WTC11 (cell line): ENCODE results near the gene RNU1-2. TPM values are rescaled to one million over a fixed set of nuclear protein-coding genes. Genes with fewer than 3 reads are reported as not detected.
"Not testable (repeated sequence)": the region's sequence is repeated elsewhere in the genome, so short reads cannot be mapped to it uniquely, and the experiment has no call there.

Source experiments
- ATAC-seq: fragments of 200-7000 bp; cut with Tn5 transposase; 2 replicates; pipeline ENCODE4 v1.10.0; 2021; ENCODE audit warnings: mild to moderate bottlenecking, moderate library complexity
- CTCF ChIA-PET: fragments of 300-600 bp; sonication (Branson Sonifier 250); formaldehyde crosslinking; loops from one replicate; lab custom pipeline; 2021; ENCODE audit warnings: antibody characterized with exemption; lab: Charles Lee
- POLR2A ChIA-PET: fragments of 350-600 bp; sonication (Branson Sonifier 250); formaldehyde crosslinking; loops from one replicate; lab custom pipeline; 2021; ENCODE audit warnings: antibody characterized with exemption; lab: Charles Lee
- DNase-seq: peaks from one replicate; pipeline ENCODE4 v3.0.0; 2021; ENCODE audit warnings: low spot score
- H3K27ac Mint-ChIP-seq: 2 replicates; pipeline ENCODE4 v1.8.0; 2021; ENCODE audit warnings: mixed read lengths
- H3K27me3 Mint-ChIP-seq: 2 replicates; pipeline ENCODE4 v1.8.0; 2021; ENCODE audit warnings: low read depth, mild to moderate bottlenecking, moderate library complexity, mixed read lengths
- H3K36me3 Mint-ChIP-seq: 2 replicates; pipeline ENCODE4 v1.8.0; 2021; ENCODE audit warnings: mixed read lengths
- H3K4me1 Mint-ChIP-seq: 2 replicates; pipeline ENCODE4 v1.8.0; 2022; ENCODE audit warnings: mixed read lengths
- H3K4me3 Mint-ChIP-seq: 2 replicates; pipeline ENCODE4 v1.8.0; 2021; ENCODE audit warnings: mild to moderate bottlenecking, moderate library complexity, mixed read lengths
- H3K9me3 Mint-ChIP-seq: 2 replicates; pipeline ENCODE4 v1.8.0; 2021; ENCODE audit warnings: mixed read lengths
- CREB1 ChIP-seq: sonication (generic); formaldehyde crosslinking; IDR thresholded peaks from 2 replicates; pipeline ENCODE4 v1.8.0; 2023; ENCODE audit warnings: mild to moderate bottlenecking, missing genetic modification reagents
- E2F4 ChIP-seq: sonication (generic); formaldehyde crosslinking; IDR thresholded peaks from 2 replicates; pipeline ENCODE4 v1.8.1; 2022; ENCODE audit warnings: low read depth, mild to moderate bottlenecking, moderate library complexity, missing genetic modification reagents, borderline replicate concordance
- MYBL2 ChIP-seq: sonication (generic); formaldehyde crosslinking; IDR thresholded peaks from 2 replicates; pipeline ENCODE4 v1.8.1; 2023; ENCODE audit warnings: mild to moderate bottlenecking, moderate library complexity, missing genetic modification reagents
- NR3C1 ChIP-seq: sonication (generic); formaldehyde crosslinking; conservative IDR thresholded peaks from 2 replicates; pipeline ENCODE4 v1.8.1; 2023; ENCODE audit warnings: low read depth, mild to moderate bottlenecking, missing genetic modification reagents
- PRRX2 ChIP-seq: fragments of 250-450 bp; sonication (Bioruptor Pico); IDR thresholded peaks from 2 replicates; pipeline ENCODE4 v1.8.0; 2021; ENCODE audit warnings: mild to moderate bottlenecking
- SP1 ChIP-seq: sonication (generic); formaldehyde crosslinking; conservative IDR thresholded peaks from 2 replicates; pipeline ENCODE4 v1.8.1; 2022; ENCODE audit warnings: missing genetic modification reagents
- ZNF281 ChIP-seq: sonication (generic); formaldehyde crosslinking; IDR thresholded peaks from 2 replicates; pipeline ENCODE4 v1.8.0; 2023; ENCODE audit warnings: mild to moderate bottlenecking, missing genetic modification reagents
- ZNF317 ChIP-seq: sonication (generic); formaldehyde crosslinking; IDR thresholded peaks from 2 replicates; pipeline ENCODE4 v1.8.1; 2023; ENCODE audit warnings: low read depth, mild to moderate bottlenecking, moderate library complexity, missing genetic modification reagents, borderline replicate concordance
- ZSCAN18 ChIP-seq: fragments of 250-450 bp; sonication (Bioruptor Pico); IDR thresholded peaks from 2 replicates; pipeline ENCODE4 v2.1.2; 2022; ENCODE audit warnings: mild to moderate bottlenecking, moderate library complexity
- total RNA-seq: library from RNA; stranded (reverse); gene quantifications from 3 replicates; pipeline ENCODE4 v1.2.3, GENCODE V29; 2021
- TF ChIP-seq, protein P1 (sequence below): fragments of 250-450 bp; sonication (Bioruptor Pico); IDR thresholded peaks from 2 replicates; pipeline ENCODE4 v1.9.0; 2021; ENCODE audit warnings: moderate library complexity, mild to moderate bottlenecking, inconsistent platforms, borderline replicate concordance
- TF ChIP-seq, protein P2 (sequence below): sonication (generic); formaldehyde crosslinking; IDR thresholded peaks from 2 replicates; pipeline ENCODE4 v1.8.1; 2022; ENCODE audit warnings: missing genetic modification reagents, borderline replicate concordance

Gene RNU1-2
- total RNA-seq, 1 experiment from 2014 or later, result 1,197 TPM

DNA sequence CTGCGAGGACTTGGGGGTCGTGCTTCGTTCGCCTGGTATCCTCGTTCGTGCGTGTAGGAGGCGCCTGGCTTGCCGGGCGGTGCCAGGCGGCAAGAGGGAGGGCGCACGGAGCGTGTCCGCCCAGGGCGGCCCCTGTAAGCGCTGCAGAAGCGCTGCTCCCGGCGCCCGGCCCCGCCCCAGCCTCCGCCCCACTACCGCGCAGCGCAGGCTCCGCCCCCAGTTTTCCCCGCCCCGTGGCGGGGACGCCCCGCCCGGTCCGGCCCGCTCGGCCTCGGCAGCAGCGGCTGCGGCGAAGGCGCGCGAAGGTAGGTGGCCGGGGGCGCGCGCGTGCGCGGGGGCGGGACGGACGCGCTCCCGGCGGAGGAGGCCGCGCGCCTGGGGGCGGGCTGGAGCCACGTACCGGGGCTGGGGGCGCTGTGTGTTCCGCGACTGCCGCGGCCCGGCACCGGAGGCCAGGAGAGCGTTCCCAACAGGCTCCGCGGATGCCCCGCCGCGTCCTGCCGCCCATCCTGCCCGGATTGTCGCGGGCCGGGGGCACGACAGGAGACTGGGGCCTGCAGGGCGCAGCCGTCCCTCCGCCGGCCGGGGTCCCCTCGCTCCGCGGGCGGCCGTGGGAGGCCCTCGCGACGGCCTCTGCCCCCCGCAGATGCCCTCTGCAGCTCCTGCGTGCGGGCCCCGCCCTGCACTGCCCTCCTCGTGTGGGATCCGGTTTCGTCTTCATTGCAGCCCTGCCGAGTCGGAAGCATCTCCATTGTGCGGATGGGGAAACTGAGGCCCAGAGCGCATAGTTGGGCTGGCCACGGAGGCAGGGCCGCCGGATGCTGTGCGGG, 18.3 kb downstream of the RNU1-2 start (continued):
- TF ChIP-seq ZSCAN18, result no peak
- TF ChIP-seq ZNF317, result no peak
- 0 out of 2 replicates have a peak, but pooled peaks have one; percentile 21 for TF ChIP-seq SP1 (CRISPR knock-in tag)
- TF ChIP-seq MYBL2 (CRISPR knock-in tag), result 0 out of 2 replicates have a peak, but pooled peaks have one; percentile 22
- TF ChIP-seq, protein P1, sequence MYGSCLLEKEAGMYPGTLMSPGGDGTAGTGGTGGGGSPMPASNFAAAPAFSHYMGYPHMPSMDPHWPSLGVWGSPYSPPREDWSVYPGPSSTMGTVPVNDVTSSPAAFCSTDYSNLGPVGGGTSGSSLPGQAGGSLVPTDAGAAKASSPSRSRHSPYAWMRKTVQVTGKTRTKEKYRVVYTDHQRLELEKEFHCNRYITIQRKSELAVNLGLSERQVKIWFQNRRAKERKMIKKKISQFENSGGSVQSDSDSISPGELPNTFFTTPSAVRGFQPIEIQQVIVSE (CRISPR knock-in tag), result no peak
- TF ChIP-seq, all 79 proteins: peak for 8

DNA sequence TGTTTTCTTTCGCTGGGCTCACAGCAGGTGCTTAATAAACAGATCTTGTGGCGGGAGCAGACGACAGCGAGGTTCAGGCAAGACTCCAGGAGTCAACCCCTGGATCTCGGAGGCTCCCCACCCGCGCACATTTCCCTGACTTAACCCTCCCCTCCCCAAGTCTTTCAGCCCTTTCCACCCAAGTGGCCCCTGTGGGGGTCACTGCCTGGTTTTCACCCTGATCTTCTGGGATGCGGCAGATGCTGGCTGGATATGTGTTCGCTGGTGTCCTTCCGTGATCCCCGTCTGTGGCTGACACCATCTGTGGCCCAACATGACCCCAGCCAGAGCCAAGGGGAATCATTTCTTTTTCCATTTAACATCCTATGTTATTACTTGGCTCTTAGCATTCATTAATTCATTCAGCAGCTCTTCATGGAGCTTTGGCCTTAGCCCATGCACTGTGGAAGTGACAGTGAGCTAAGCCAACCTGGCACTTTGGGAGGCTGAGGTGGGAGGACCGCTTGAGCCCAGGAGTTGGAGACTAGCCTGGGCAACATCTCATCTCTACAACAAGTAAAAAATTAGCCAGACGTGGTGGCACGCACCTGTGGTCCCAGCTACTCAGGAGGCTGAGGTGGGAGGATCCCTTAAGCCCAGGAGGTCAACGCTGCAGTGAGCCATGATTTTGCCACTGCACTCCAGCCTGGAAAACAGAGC, 19.3 kb downstream of the RNU1-2 start:
- Mint-ChIP-seq H3K27ac (peak overlapping the region; percentile 73), H3K4me1 (peaks cover 11% of the 10 kb centered on the region), H3K4me3 (peak overlapping the region; percentile 72)
- H3K27me3 Mint-ChIP-seq, ATAC-seq, H3K9me3 Mint-ChIP-seq, DNase-seq, H3K36me3 Mint-ChIP-seq: not testable (repeated sequence)
- ChIA-PET POLR2A (interaction anchor here (0.7 kb wide), 1 partner anchor 24 kb away, joined by 3 read pairs; no protein-coding TSS in a partner anchor), CTCF (interaction anchor here (1.0 to 2.2 kb wide), 7 partner anchors 10 to 294 kb away, joined by 3 to 8 read pairs (median 5); no protein-coding TSS in a partner anchor)

GRCh38 chr1:16915627-16915973, 19.8 kb downstream of the RNU1-2 start:
- no peaks in the 10 kb centered on the region for H3K36me3 Mint-ChIP-seq
- ATAC-seq (no peak), DNase-seq (no peak)
- peaks cover 11% of the 10 kb centered on the region for H3K4me1 Mint-ChIP-seq
- H3K9me3 Mint-ChIP-seq, result no peaks in the 10 kb centered on the region
- peaks cover 7% of the 10 kb centered on the region; the same call in 1 of the 2 replicates for H3K27me3 Mint-ChIP-seq
- peak overlapping the region; percentile 72 for H3K4me3 Mint-ChIP-seq
- ChIA-PET POLR2A (interaction anchor here (0.7 kb wide), 1 partner anchor 24 kb away, joined by 3 read pairs; no protein-coding TSS in a partner anchor), CTCF (interaction anchor here (1.1 to 2.2 kb wide), 6 partner anchors 10 to 100 kb away, joined by 3 to 8 read pairs (median 5); no protein-coding TSS in a partner anchor)
- no peak for TF ChIP-seq E2F4 (CRISPR knock-in tag)
- no peak for TF ChIP-seq ZNF281 (CRISPR knock-in tag)
- TF ChIP-seq CREB1 (CRISPR knock-in tag), result no peak
- TF ChIP-seq ZNF317, result no peak
- TF ChIP-seq, protein P2, sequence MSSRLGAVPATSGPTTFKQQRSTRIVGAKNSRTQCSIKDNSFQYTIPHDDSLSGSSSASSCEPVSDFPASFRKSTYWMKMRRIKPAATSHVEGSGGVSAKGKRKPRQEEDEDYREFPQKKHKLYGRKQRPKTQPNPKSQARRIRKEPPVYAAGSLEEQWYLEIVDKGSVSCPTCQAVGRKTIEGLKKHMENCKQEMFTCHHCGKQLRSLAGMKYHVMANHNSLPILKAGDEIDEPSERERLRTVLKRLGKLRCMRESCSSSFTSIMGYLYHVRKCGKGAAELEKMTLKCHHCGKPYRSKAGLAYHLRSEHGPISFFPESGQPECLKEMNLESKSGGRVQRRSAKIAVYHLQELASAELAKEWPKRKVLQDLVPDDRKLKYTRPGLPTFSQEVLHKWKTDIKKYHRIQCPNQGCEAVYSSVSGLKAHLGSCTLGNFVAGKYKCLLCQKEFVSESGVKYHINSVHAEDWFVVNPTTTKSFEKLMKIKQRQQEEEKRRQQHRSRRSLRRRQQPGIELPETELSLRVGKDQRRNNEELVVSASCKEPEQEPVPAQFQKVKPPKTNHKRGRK (CRISPR knock-in tag), result no peak
- no peak for TF ChIP-seq NR3C1 (CRISPR knock-in tag)
- TF ChIP-seq PRRX2 (CRISPR knock-in tag), result no peak
- peak overlapping the region; percentile 73 for H3K27ac Mint-ChIP-seq

GRCh38 chr1:16916036-16916880, 20.5 kb downstream of the RNU1-2 start:
- H3K4me1 Mint-ChIP-seq, result peaks cover 17% of the 10 kb centered on the region
- H3K36me3 Mint-ChIP-seq, ATAC-seq, H3K4me3 Mint-ChIP-seq, DNase-seq, H3K9me3 Mint-ChIP-seq, H3K27ac Mint-ChIP-seq, H3K27me3 Mint-ChIP-seq: not testable (repeated sequence)
- POLR2A ChIA-PET, result interaction anchor here (0.7 kb wide), 1 partner anchor 23 kb away, joined by 3 read pairs; no protein-coding TSS in a partner anchor
- CTCF ChIA-PET, result interaction anchor here (1.1 to 2.2 kb wide), 6 partner anchors 9 to 100 kb away, joined by 3 to 8 read pairs (median 5); no protein-coding TSS in a partner anchor
